ENCODE measurements around the gene DEFB108B.
"Not testable (repeated sequence)": the region's sequence is repeated elsewhere in the genome, so short reads cannot be mapped to it uniquely, and the experiment has no call there.

GRCh38 chr11:71853895-71854294 is 20.9 kb downstream of the DEFB108B start:
- TF ChIP-seq POLR2A (IDR thresholded peaks at IDR 0.05); CTCF (IDR thresholded peaks at IDR 0.05); POLR2AphosphoS5 (IDR thresholded peaks at IDR 0.05; ENCODE audit: insufficient read depth in 1 of 2, low read depth in 1 of 2): not testable (repeated sequence)
